H1 (cell line): Measurements from ENCODE around the gene ZBTB33. TPM values are rescaled to one million over a fixed set of nuclear protein-coding genes. Genes with fewer than 3 reads are reported as not detected.

ENCODE experiments used
- CTCF ChIA-PET: fragments of 300-600 bp; sonication (Branson Sonifier 250); formaldehyde crosslinking; loops from one replicate; lab custom pipeline; 2021; ENCODE audit not compliant: partially characterized antibody; lab: Charles Lee
- POLR2A ChIA-PET: fragments of 300-600 bp; sonication (Branson Sonifier 250); formaldehyde crosslinking; loops from one replicate; lab custom pipeline; 2021; ENCODE audit warnings: inconsistent platforms; ENCODE audit not compliant: partially characterized antibody; lab: Charles Lee
- DNase-seq, 2 experiments: peaks; one replicate each; pipeline versions ENCODE4 v3.0.0 to v3.0.0-alpha.2; 2010 to 2022; ENCODE audit warnings: low spot score in 2 of 2, low read depth in 1 of 2, mixed read lengths in 1 of 2
- FAIRE-seq: peaks from 2 replicates; lab custom pipeline; 2011; peaks lifted over from hg19 to GRCh38; lab: Jason Lieb, UNC
- H2AFZ ChIP-seq: 2 replicates; pipeline ENCODE4 v1.8.1; 2012; ENCODE audit warnings: low read length, inconsistent platforms
- H2AK5ac ChIP-seq: 2 replicates; pipeline ENCODE4 v1.6.1; 2013; ENCODE audit warnings: low read depth, low read length
- H2BK120ac ChIP-seq: replicated peaks from 2 replicates; pipeline ENCODE3; 2013; ENCODE audit warnings: low read depth, low read length, inconsistent platforms
- H2BK12ac ChIP-seq: 2 replicates; pipeline ENCODE4 v1.6.1; 2013; ENCODE audit warnings: low read depth, low read length
- H2BK15ac ChIP-seq: 2 replicates; pipeline ENCODE4 v1.6.1; 2013; ENCODE audit warnings: low read length
- H2BK20ac ChIP-seq: 2 replicates; pipeline ENCODE4 v1.6.1; 2013; ENCODE audit warnings: low read length
- H2BK5ac ChIP-seq: 2 replicates; pipeline ENCODE4 v1.6.1; 2013; ENCODE audit warnings: low read depth, low read length
- H3K14ac ChIP-seq: 2 replicates; pipeline ENCODE4 v1.6.1; 2013; ENCODE audit warnings: inconsistent platforms; ENCODE audit not compliant: insufficient read length
- H3K18ac ChIP-seq: 2 replicates; pipeline ENCODE4 v1.6.1; 2013; ENCODE audit warnings: low read length; ENCODE audit errors: extremely low read depth
- H3K23ac ChIP-seq: 2 replicates; pipeline ENCODE4 v1.6.1; 2013; ENCODE audit warnings: inconsistent platforms; ENCODE audit not compliant: insufficient read length
- H3K23me2 ChIP-seq: 2 replicates; pipeline ENCODE4 v1.6.1; 2013; ENCODE audit warnings: low read depth, low read length
- H3K27ac ChIP-seq: 2 replicates; pipeline ENCODE4 v1.6.1; 2011; ENCODE audit warnings: low read depth, low read length, inconsistent platforms
- H3K27me3 ChIP-seq, 4 experiments: replicated peaks in 1 of 4; 1 replicate in 1 of 4; 2 replicates in 3 of 4; pipeline versions ENCODE4 v1.6.1 to v1.8.1; 2011 to 2013; ENCODE audit warnings: low read length in 3 of 4, mild to moderate bottlenecking in 3 of 4, inconsistent platforms in 2 of 4, mixed read lengths in 2 of 4, moderate library complexity in 1 of 4; ENCODE audit not compliant: control insufficient read depth in 3 of 4, insufficient read depth in 3 of 4; ENCODE audit errors: extremely low read depth in 1 of 4
- H3K36me3 ChIP-seq, 4 experiments: 2 replicates each; pipeline versions ENCODE4 v1.6.1 to v1.8.1; 2011 to 2013; ENCODE audit warnings: mild to moderate bottlenecking in 4 of 4, low read length in 3 of 4, moderate library complexity in 2 of 4, control low read depth in 1 of 4, inconsistent platforms in 1 of 4; ENCODE audit not compliant: insufficient read depth in 4 of 4, control insufficient read depth in 2 of 4
- H3K4ac ChIP-seq: replicated peaks from 2 replicates; pipeline ENCODE3; 2013; ENCODE audit warnings: low read length, low read depth, mixed read lengths, inconsistent platforms; ENCODE audit not compliant: insufficient read length
- H3K4me1 ChIP-seq, 4 experiments: replicated peaks in 1 of 4; 1 replicate in 1 of 4; 2 replicates in 3 of 4; pipeline versions ENCODE4 v1.6.1 to v1.8.1; 2011 to 2013; ENCODE audit warnings: low read length in 3 of 4, inconsistent platforms in 2 of 4, mixed read lengths in 1 of 4; ENCODE audit not compliant: insufficient read depth in 4 of 4, control insufficient read depth in 3 of 4
- H3K4me2 ChIP-seq, 2 experiments: 2 replicates each; pipeline versions ENCODE4 v1.6.1 to v1.8.1; 2011 to 2013; ENCODE audit warnings: low read depth in 2 of 2, low read length in 2 of 2, control low read depth in 1 of 2, inconsistent platforms in 1 of 2, mild to moderate bottlenecking in 1 of 2; ENCODE audit not compliant: insufficient read depth in 1 of 2
- H3K4me3 ChIP-seq, 4 experiments: fragments of 200-600, 300-600 bp in 1 of 4; sonication (generic), shearing (Covaris generic), sonication (Bioruptor Twin) in 1 of 4; 2 replicates each; pipeline versions ENCODE4 v1.5.1 to v1.8.1; 2011 to 2016; ENCODE audit warnings: low read length in 4 of 4, low read depth in 3 of 4, control low read depth in 2 of 4, inconsistent platforms in 2 of 4, mild to moderate bottlenecking in 2 of 4, mixed read lengths in 1 of 4, moderate library complexity in 1 of 4; ENCODE audit not compliant: insufficient read depth in 2 of 4; ENCODE audit errors: extremely low read depth in 1 of 4
- H3K56ac ChIP-seq: replicated peaks from 2 replicates; pipeline ENCODE3; 2013; ENCODE audit warnings: low read depth, mild to moderate bottlenecking, mixed read lengths, low read length, inconsistent platforms; ENCODE audit not compliant: insufficient read length
- H3K79me1 ChIP-seq: 2 replicates; pipeline ENCODE4 v1.6.1; 2013; ENCODE audit warnings: low read depth, low read length, control low read depth
- H3K79me2 ChIP-seq, 2 experiments: 2 replicates each; pipeline versions ENCODE4 v1.6.1 to v1.8.1; 2012 to 2013; ENCODE audit warnings: low read length in 2 of 2, mild to moderate bottlenecking in 2 of 2, inconsistent platforms in 1 of 2; ENCODE audit not compliant: insufficient read depth in 2 of 2, control insufficient read depth in 1 of 2
- H3K9ac ChIP-seq, 4 experiments: replicated peaks in 1 of 4; 1 replicate in 1 of 4; 2 replicates in 3 of 4; pipeline versions ENCODE4 v1.6.1 to v1.8.1; 2011 to 2013; ENCODE audit warnings: low read depth in 3 of 4, low read length in 3 of 4, control low read depth in 2 of 4, mild to moderate bottlenecking in 2 of 4, moderate library complexity in 2 of 4, inconsistent platforms in 1 of 4; ENCODE audit errors: extremely low read depth in 1 of 4
- H3K9me3 ChIP-seq, 2 experiments: 2 replicates each; pipeline versions ENCODE4 v1.6.1 to v1.8.1; 2012 to 2013; ENCODE audit warnings: mild to moderate bottlenecking in 2 of 2, moderate library complexity in 2 of 2, control low read depth in 1 of 2, inconsistent platforms in 1 of 2, low read depth in 1 of 2, low read length in 1 of 2, mixed read lengths in 1 of 2; ENCODE audit not compliant: insufficient read depth in 2 of 2
- H4K20me1 ChIP-seq, 2 experiments: replicated peaks in 1 of 2; 2 replicates each; pipeline versions ENCODE3 to v1.8.1; 2011 to 2013; ENCODE audit warnings: inconsistent platforms in 2 of 2, low read length in 2 of 2, mild to moderate bottlenecking in 1 of 2; ENCODE audit not compliant: insufficient read depth in 2 of 2, control insufficient read depth in 1 of 2
- H4K5ac ChIP-seq: 2 replicates; pipeline ENCODE4 v1.6.1; 2013; ENCODE audit warnings: low read length, low read depth, mixed read lengths, inconsistent platforms; ENCODE audit not compliant: insufficient read length
- H4K8ac ChIP-seq: 2 replicates; pipeline ENCODE4 v1.8.0; 2013; ENCODE audit warnings: mild to moderate bottlenecking, moderate library complexity, low read length, inconsistent platforms; ENCODE audit not compliant: insufficient read depth; ENCODE audit errors: extremely low read depth
- H4K91ac ChIP-seq: replicated peaks from 2 replicates; pipeline ENCODE3; 2013; ENCODE audit warnings: low read length, mixed read lengths, inconsistent platforms; ENCODE audit not compliant: insufficient read length
- BACH1 ChIP-seq: IDR thresholded peaks from 2 replicates; pipeline ENCODE4 v1.6.1; 2012; ENCODE audit warnings: low read length, improper control_type of control experiment
- CTBP2 ChIP-seq: IDR thresholded peaks from 2 replicates; pipeline ENCODE4 v1.7.0; 2011; ENCODE audit warnings: borderline replicate concordance, mild to moderate bottlenecking, moderate library complexity, mixed read lengths, low read length; ENCODE audit not compliant: insufficient read depth, insufficient read length
- EP300 ChIP-seq, 2 experiments: IDR thresholded peaks; 1 replicate in 1 of 2; 2 replicates in 1 of 2; pipeline ENCODE4 v1.6.1; 2011 to 2012; ENCODE audit warnings: low read depth in 2 of 2, low read length in 2 of 2, mild to moderate bottlenecking in 2 of 2, borderline replicate concordance in 1 of 2, inconsistent platforms in 1 of 2, moderate library complexity in 1 of 2
- EZH2 ChIP-seq: fragments of 200-600 bp; sonication (generic); IDR thresholded peaks from 2 replicates; pipeline ENCODE4 v1.7.1; 2012; ENCODE audit warnings: low read depth, mild to moderate bottlenecking, moderate library complexity, low read length, inconsistent platforms; ENCODE audit not compliant: severe bottlenecking
- GABPA ChIP-seq: IDR thresholded peaks from 2 replicates; pipeline ENCODE4 v1.6.1; 2011; ENCODE audit warnings: mild to moderate bottlenecking, low read length, moderate library complexity, borderline replicate concordance; ENCODE audit not compliant: insufficient read depth
- MAX ChIP-seq: IDR thresholded peaks from 2 replicates; pipeline ENCODE4 v1.6.1; 2012; ENCODE audit warnings: inconsistent platforms
- NANOG ChIP-seq: IDR thresholded peaks from 2 replicates; pipeline ENCODE4 v1.6.1; 2011; ENCODE audit warnings: low read length, low read depth, mild to moderate bottlenecking, inconsistent platforms; ENCODE audit not compliant: insufficient read depth, poor library complexity, severe bottlenecking
- NRF1 ChIP-seq: IDR thresholded peaks from 2 replicates; pipeline ENCODE4 v1.6.1; 2011; ENCODE audit warnings: mild to moderate bottlenecking, low read depth, low read length, improper control_type of control experiment
- POLR2AphosphoS5 ChIP-seq: IDR thresholded peaks from 2 replicates; pipeline ENCODE4 v1.6.1; 2011; ENCODE audit warnings: low read depth, low read length
- RFX5 ChIP-seq: IDR thresholded peaks from 2 replicates; pipeline ENCODE4 v1.6.1; 2011; ENCODE audit warnings: low read depth, low read length, improper control_type of control experiment, borderline replicate concordance
- SAP30 ChIP-seq: fragments of 300-600 bp; sonication (generic); IDR thresholded peaks from 2 replicates; pipeline ENCODE4 v1.7.1; 2012; ENCODE audit warnings: low read length, moderate library complexity, mild to moderate bottlenecking, inconsistent platforms; ENCODE audit not compliant: insufficient read depth, insufficient replicate concordance
- TEAD4 ChIP-seq: IDR thresholded peaks from 2 replicates; pipeline ENCODE4 v1.6.1; 2012; ENCODE audit warnings: low read depth, low read length, inconsistent platforms, mixed read lengths
- WGBS, 2 experiments: shearing (Covaris generic) in 1 of 2; methylation state at CpG; one replicate each; pipeline versions ENCODE4 v1.1.6 to v1.1.7; 2013 to 2015; ENCODE audit warnings: low lambda C conversion rate in 2 of 2, mixed read lengths in 2 of 2, inconsistent platforms in 1 of 2, low coverage in 1 of 2, missing lambda C conversion rate in 1 of 2; ENCODE audit not compliant: insufficient replicate concordance in 2 of 2, insufficient coverage in 1 of 2, insufficient read length in 1 of 2; ENCODE audit errors: extremely low coverage in 1 of 2, missing lambda C conversion rate in 1 of 2; 5-methylcytosine and 5-hydroxymethylcytosine counted together
- polyA plus RNA-seq, 7 experiments: library from polyadenylated mRNA; depleted of rRNA in 3 of 7; stranded (reverse) in 5 of 7; unstranded in 2 of 7; fragments of >200 nt in 5 of 7; fragments of 200-250 nt in 2 of 7; gene quantifications; 1 replicate in 5 of 7; 2 replicates in 1 of 7; 4 replicates in 1 of 7; pipeline versions ENCODE4 v1.2.1 to v1.2.3, GENCODE V29; 2011 to 2013; ENCODE audit warnings: missing spikeins in 2 of 7, mixed read lengths in 2 of 7
- total RNA-seq: library from RNA; stranded (reverse); fragmentation: NEBNext Ultra II Directional; extraction: Animal tissue kit (Norgen Biotek cat#: 25700); gene quantifications from 2 replicates; pipeline ENCODE4 v1.2.1, GENCODE V29; 2021

The ZBTB33 gene
- total and polyA plus RNA-seq, 2 of the 8 experiments (the other 6 are each of a cell fraction or from before 2014, with no cell fraction given), result 3.4 to 14.9 TPM

- Histone ChIP-seq H3K4me3 (no peak overlapping the region), H3K27ac (no peak overlapping the region), H4K8ac (no peak overlapping the region), H2BK5ac (no peak overlapping the region), H3K9ac (no peak overlapping the region), H3K9me3 (no peaks in the 10 kb centered on the region), H2AFZ (no peak overlapping the region), H3K23me2 (no peaks in the 10 kb centered on the region), H3K14ac (no peak overlapping the region), H3K79me1 (no peaks in the 10 kb centered on the region), H3K23ac (no peak overlapping the region), H3K36me3 (no peaks in the 10 kb centered on the region), H2BK12ac (no peak overlapping the region), H2BK120ac (no peak overlapping the region), H3K4ac (no peak overlapping the region), H3K79me2 (no peaks in the 10 kb centered on the region), H2BK20ac (no peak overlapping the region), H3K18ac (no peak overlapping the region), H3K4me2 (no peak overlapping the region), H2AK5ac (no peak overlapping the region), H3K4me1 (peaks cover 0 to 1% (median 0%) of the 10 kb centered on the region in 4 experiments; a peak in 1 of 7 replicates), H4K5ac (no peak overlapping the region), H4K20me1 (no peaks in the 10 kb centered on the region), H4K91ac (no peak overlapping the region), H3K27me3 (0 out of 7 replicates have a peak, but pooled peaks cover 0 to 3% (median 0%) of the 10 kb centered on the region in 4 experiments), H2BK15ac (no peak overlapping the region), H3K56ac (no peak overlapping the region)
- WGBS, 2 experiments, result 80% methylated on average over 1 of the region's 1 CpG; no CpG with 5 or more reads in 1 of the 2 experiments
- POLR2A ChIA-PET, result no interaction called here
- no peak for TF ChIP-seq GABPA
- no peak for TF ChIP-seq RFX5
- no peak for TF ChIP-seq EP300 (IDR thresholded peaks at IDR 0.05; ENCODE audit: borderline replicate concordance in 1 of 2, low read depth in 2 of 2, low read length in 2 of 2)
- no peak for TF ChIP-seq EZH2
- no peak for TF ChIP-seq MAX
- no peak for TF ChIP-seq TEAD4
- no peak for TF ChIP-seq SAP30
- TF ChIP-seq NANOG, result no peak
- TF ChIP-seq POLR2AphosphoS5, result no peak
- no peak for TF ChIP-seq NRF1
- no peak for TF ChIP-seq BACH1
- no peak for TF ChIP-seq CTBP2
- CTCF ChIA-PET, result interaction anchor here (0.6 to 1.2 kb wide), 4 partner anchors 16 to 322 kb away, joined by 3 read pairs; no protein-coding TSS in a partner anchor
- FAIRE-seq (no peak), DNase-seq (no peak)
Observed at GRCh38 chrX:120269373-120270035, 18.9 kb downstream of the ZBTB33 start.
